ENCODE measurements around the gene IRX4.

GRCh38 chr5:1855075-1855474 lies 27.6 kb downstream of the IRX4 start:
- no peak for TF ChIP-seq CTCF (IDR thresholded peaks at IDR 0.05)
- no peak for TF ChIP-seq POLR2A (IDR thresholded peaks at IDR 0.05)
